H1 (cell line): ENCODE data around the gene RCSD1. TPM values are rescaled to one million over a fixed set of nuclear protein-coding genes. Genes with fewer than 3 reads are reported as not detected.
A peak's percentile ranks its signal among the peaks of the same experiment; 100 is the strongest.

Experiments used
- CTCF ChIA-PET: fragments of 300-600 bp; sonication (Branson Sonifier 250); formaldehyde crosslinking; loops from one replicate; lab custom pipeline; 2021; ENCODE audit not compliant: partially characterized antibody; lab: Charles Lee
- POLR2A ChIA-PET: fragments of 300-600 bp; sonication (Branson Sonifier 250); formaldehyde crosslinking; loops from one replicate; lab custom pipeline; 2021; ENCODE audit warnings: inconsistent platforms; ENCODE audit not compliant: partially characterized antibody; lab: Charles Lee
- DNase-seq, 2 experiments: peaks; one replicate each; pipeline versions ENCODE4 v3.0.0 to v3.0.0-alpha.2; 2010 to 2022; ENCODE audit warnings: low spot score in 2 of 2, low read depth in 1 of 2, mixed read lengths in 1 of 2
- FAIRE-seq: peaks from 2 replicates; lab custom pipeline; 2011; peaks lifted over from hg19 to GRCh38; lab: Jason Lieb, UNC
- H2AFZ ChIP-seq: 2 replicates; pipeline ENCODE4 v1.8.1; 2012; ENCODE audit warnings: low read length, inconsistent platforms
- H2AK5ac ChIP-seq: 2 replicates; pipeline ENCODE4 v1.6.1; 2013; ENCODE audit warnings: low read depth, low read length
- H2BK120ac ChIP-seq: replicated peaks from 2 replicates; pipeline ENCODE3; 2013; ENCODE audit warnings: low read depth, low read length, inconsistent platforms
- H2BK12ac ChIP-seq: 2 replicates; pipeline ENCODE4 v1.6.1; 2013; ENCODE audit warnings: low read depth, low read length
- H2BK15ac ChIP-seq: 2 replicates; pipeline ENCODE4 v1.6.1; 2013; ENCODE audit warnings: low read length
- H2BK20ac ChIP-seq: 2 replicates; pipeline ENCODE4 v1.6.1; 2013; ENCODE audit warnings: low read length
- H2BK5ac ChIP-seq: 2 replicates; pipeline ENCODE4 v1.6.1; 2013; ENCODE audit warnings: low read depth, low read length
- H3K14ac ChIP-seq: 2 replicates; pipeline ENCODE4 v1.6.1; 2013; ENCODE audit warnings: inconsistent platforms; ENCODE audit not compliant: insufficient read length
- H3K18ac ChIP-seq: 2 replicates; pipeline ENCODE4 v1.6.1; 2013; ENCODE audit warnings: low read length; ENCODE audit errors: extremely low read depth
- H3K23ac ChIP-seq: 2 replicates; pipeline ENCODE4 v1.6.1; 2013; ENCODE audit warnings: inconsistent platforms; ENCODE audit not compliant: insufficient read length
- H3K23me2 ChIP-seq: 2 replicates; pipeline ENCODE4 v1.6.1; 2013; ENCODE audit warnings: low read depth, low read length
- H3K27ac ChIP-seq: 2 replicates; pipeline ENCODE4 v1.6.1; 2011; ENCODE audit warnings: low read depth, low read length, inconsistent platforms
- H3K27me3 ChIP-seq, 4 experiments: replicated peaks in 1 of 4; 1 replicate in 1 of 4; 2 replicates in 3 of 4; pipeline versions ENCODE4 v1.6.1 to v1.8.1; 2011 to 2013; ENCODE audit warnings: low read length in 3 of 4, mild to moderate bottlenecking in 3 of 4, inconsistent platforms in 2 of 4, mixed read lengths in 2 of 4, moderate library complexity in 1 of 4; ENCODE audit not compliant: control insufficient read depth in 3 of 4, insufficient read depth in 3 of 4; ENCODE audit errors: extremely low read depth in 1 of 4
- H3K36me3 ChIP-seq, 4 experiments: 2 replicates each; pipeline versions ENCODE4 v1.6.1 to v1.8.1; 2011 to 2013; ENCODE audit warnings: mild to moderate bottlenecking in 4 of 4, low read length in 3 of 4, moderate library complexity in 2 of 4, control low read depth in 1 of 4, inconsistent platforms in 1 of 4; ENCODE audit not compliant: insufficient read depth in 4 of 4, control insufficient read depth in 2 of 4
- H3K4ac ChIP-seq: replicated peaks from 2 replicates; pipeline ENCODE3; 2013; ENCODE audit warnings: low read length, low read depth, mixed read lengths, inconsistent platforms; ENCODE audit not compliant: insufficient read length
- H3K4me1 ChIP-seq, 4 experiments: replicated peaks in 1 of 4; 1 replicate in 1 of 4; 2 replicates in 3 of 4; pipeline versions ENCODE4 v1.6.1 to v1.8.1; 2011 to 2013; ENCODE audit warnings: low read length in 3 of 4, inconsistent platforms in 2 of 4, mixed read lengths in 1 of 4; ENCODE audit not compliant: insufficient read depth in 4 of 4, control insufficient read depth in 3 of 4
- H3K4me2 ChIP-seq, 2 experiments: 2 replicates each; pipeline versions ENCODE4 v1.6.1 to v1.8.1; 2011 to 2013; ENCODE audit warnings: low read depth in 2 of 2, low read length in 2 of 2, control low read depth in 1 of 2, inconsistent platforms in 1 of 2, mild to moderate bottlenecking in 1 of 2; ENCODE audit not compliant: insufficient read depth in 1 of 2
- H3K4me3 ChIP-seq, 4 experiments: fragments of 200-600, 300-600 bp in 1 of 4; sonication (generic), shearing (Covaris generic), sonication (Bioruptor Twin) in 1 of 4; 2 replicates each; pipeline versions ENCODE4 v1.5.1 to v1.8.1; 2011 to 2016; ENCODE audit warnings: low read length in 4 of 4, low read depth in 3 of 4, control low read depth in 2 of 4, inconsistent platforms in 2 of 4, mild to moderate bottlenecking in 2 of 4, mixed read lengths in 1 of 4, moderate library complexity in 1 of 4; ENCODE audit not compliant: insufficient read depth in 2 of 4; ENCODE audit errors: extremely low read depth in 1 of 4
- H3K56ac ChIP-seq: replicated peaks from 2 replicates; pipeline ENCODE3; 2013; ENCODE audit warnings: low read depth, mild to moderate bottlenecking, mixed read lengths, low read length, inconsistent platforms; ENCODE audit not compliant: insufficient read length
- H3K79me1 ChIP-seq: 2 replicates; pipeline ENCODE4 v1.6.1; 2013; ENCODE audit warnings: low read depth, low read length, control low read depth
- H3K79me2 ChIP-seq, 2 experiments: 2 replicates each; pipeline versions ENCODE4 v1.6.1 to v1.8.1; 2012 to 2013; ENCODE audit warnings: low read length in 2 of 2, mild to moderate bottlenecking in 2 of 2, inconsistent platforms in 1 of 2; ENCODE audit not compliant: insufficient read depth in 2 of 2, control insufficient read depth in 1 of 2
- H3K9ac ChIP-seq, 4 experiments: replicated peaks in 1 of 4; 1 replicate in 1 of 4; 2 replicates in 3 of 4; pipeline versions ENCODE4 v1.6.1 to v1.8.1; 2011 to 2013; ENCODE audit warnings: low read depth in 3 of 4, low read length in 3 of 4, control low read depth in 2 of 4, mild to moderate bottlenecking in 2 of 4, moderate library complexity in 2 of 4, inconsistent platforms in 1 of 4; ENCODE audit errors: extremely low read depth in 1 of 4
- H3K9me3 ChIP-seq, 2 experiments: 2 replicates each; pipeline versions ENCODE4 v1.6.1 to v1.8.1; 2012 to 2013; ENCODE audit warnings: mild to moderate bottlenecking in 2 of 2, moderate library complexity in 2 of 2, control low read depth in 1 of 2, inconsistent platforms in 1 of 2, low read depth in 1 of 2, low read length in 1 of 2, mixed read lengths in 1 of 2; ENCODE audit not compliant: insufficient read depth in 2 of 2
- H4K20me1 ChIP-seq, 2 experiments: replicated peaks in 1 of 2; 2 replicates each; pipeline versions ENCODE3 to v1.8.1; 2011 to 2013; ENCODE audit warnings: inconsistent platforms in 2 of 2, low read length in 2 of 2, mild to moderate bottlenecking in 1 of 2; ENCODE audit not compliant: insufficient read depth in 2 of 2, control insufficient read depth in 1 of 2
- H4K5ac ChIP-seq: 2 replicates; pipeline ENCODE4 v1.6.1; 2013; ENCODE audit warnings: low read length, low read depth, mixed read lengths, inconsistent platforms; ENCODE audit not compliant: insufficient read length
- H4K8ac ChIP-seq: 2 replicates; pipeline ENCODE4 v1.8.0; 2013; ENCODE audit warnings: mild to moderate bottlenecking, moderate library complexity, low read length, inconsistent platforms; ENCODE audit not compliant: insufficient read depth; ENCODE audit errors: extremely low read depth
- H4K91ac ChIP-seq: replicated peaks from 2 replicates; pipeline ENCODE3; 2013; ENCODE audit warnings: low read length, mixed read lengths, inconsistent platforms; ENCODE audit not compliant: insufficient read length
- CHD2 ChIP-seq: IDR thresholded peaks from 2 replicates; pipeline ENCODE4 v1.6.1; 2012; ENCODE audit warnings: low read length, improper control_type of control experiment
- CTBP2 ChIP-seq: IDR thresholded peaks from 2 replicates; pipeline ENCODE4 v1.7.0; 2011; ENCODE audit warnings: borderline replicate concordance, mild to moderate bottlenecking, moderate library complexity, mixed read lengths, low read length; ENCODE audit not compliant: insufficient read depth, insufficient read length
- EP300 ChIP-seq, 2 experiments: IDR thresholded peaks; 1 replicate in 1 of 2; 2 replicates in 1 of 2; pipeline ENCODE4 v1.6.1; 2011 to 2012; ENCODE audit warnings: low read depth in 2 of 2, low read length in 2 of 2, mild to moderate bottlenecking in 2 of 2, borderline replicate concordance in 1 of 2, inconsistent platforms in 1 of 2, moderate library complexity in 1 of 2
- FOSL1 ChIP-seq: IDR thresholded peaks from 2 replicates; pipeline ENCODE4 v1.6.1; 2011; ENCODE audit warnings: mild to moderate bottlenecking, low read depth, low read length, moderate library complexity; ENCODE audit not compliant: insufficient read depth
- MAFK ChIP-seq: IDR thresholded peaks from 2 replicates; pipeline ENCODE4 v1.6.1; 2012; ENCODE audit warnings: low read depth, mild to moderate bottlenecking, improper control_type of control experiment, low read length
- RBBP5 ChIP-seq: IDR thresholded peaks from 2 replicates; pipeline ENCODE4 v1.7.1; 2012; ENCODE audit warnings: low read depth, mild to moderate bottlenecking, inconsistent platforms, low read length, moderate library complexity, borderline replicate concordance
- RNF2 ChIP-seq: fragments of 200-900, 300-1000 bp; sonication (generic); IDR thresholded peaks from 2 replicates; pipeline ENCODE4 v1.7.1; 2016; ENCODE audit warnings: borderline replicate concordance, low read depth, mild to moderate bottlenecking, antibody characterized with exemption, low read length; ENCODE audit not compliant: poor library complexity, severe bottlenecking; ENCODE audit errors: missing control alignments
- RXRA ChIP-seq: IDR thresholded peaks from 2 replicates; pipeline ENCODE4 v1.6.1; 2011; ENCODE audit warnings: low read depth, mild to moderate bottlenecking, low read length, moderate library complexity; ENCODE audit not compliant: insufficient read depth
- SP1 ChIP-seq: IDR thresholded peaks from 2 replicates; pipeline ENCODE4 v1.6.1; 2011; ENCODE audit warnings: low read depth, low read length
- WGBS, 2 experiments: shearing (Covaris generic) in 1 of 2; methylation state at CpG; one replicate each; pipeline versions ENCODE4 v1.1.6 to v1.1.7; 2013 to 2015; ENCODE audit warnings: low lambda C conversion rate in 2 of 2, mixed read lengths in 2 of 2, inconsistent platforms in 1 of 2, low coverage in 1 of 2, missing lambda C conversion rate in 1 of 2; ENCODE audit not compliant: insufficient replicate concordance in 2 of 2, insufficient coverage in 1 of 2, insufficient read length in 1 of 2; ENCODE audit errors: extremely low coverage in 1 of 2, missing lambda C conversion rate in 1 of 2; 5-methylcytosine and 5-hydroxymethylcytosine counted together
- polyA plus RNA-seq, 7 experiments: library from polyadenylated mRNA; depleted of rRNA in 3 of 7; stranded (reverse) in 5 of 7; unstranded in 2 of 7; fragments of >200 nt in 5 of 7; fragments of 200-250 nt in 2 of 7; gene quantifications; 1 replicate in 5 of 7; 2 replicates in 1 of 7; 4 replicates in 1 of 7; pipeline versions ENCODE4 v1.2.1 to v1.2.3, GENCODE V29; 2011 to 2013; ENCODE audit warnings: missing spikeins in 2 of 7, mixed read lengths in 2 of 7
- total RNA-seq: library from RNA; stranded (reverse); fragmentation: NEBNext Ultra II Directional; extraction: Animal tissue kit (Norgen Biotek cat#: 25700); gene quantifications from 2 replicates; pipeline ENCODE4 v1.2.1, GENCODE V29; 2021

Gene RCSD1
- total and polyA plus RNA-seq, 2 of the 8 experiments (the other 6 are each of a cell fraction or from before 2014, with no cell fraction given) = 0.47 to 0.69 TPM

GRCh38 chr1:167618789-167619188, 11.2 kb upstream of the RCSD1 start:
- no peak for FAIRE-seq
- Histone ChIP-seq H2BK5ac (no peak overlapping the region), H2BK20ac (no peak overlapping the region)

More at GRCh38 chr1:167618789-167619188, 11.2 kb upstream of the RCSD1 start:
- no peak overlapping the region for H3K4ac ChIP-seq
- H2BK12ac ChIP-seq = no peak overlapping the region
- no peaks in the 10 kb centered on the region for H3K36me3 ChIP-seq
- no peak overlapping the region for H4K91ac ChIP-seq
- no peak overlapping the region for H2AK5ac ChIP-seq
- H4K5ac ChIP-seq = no peak overlapping the region
- H3K4me2 ChIP-seq = no peak overlapping the region
- no peaks in the 10 kb centered on the region for H3K79me1 ChIP-seq
- no peak overlapping the region for H2BK120ac ChIP-seq
- no peak overlapping the region for H3K4me3 ChIP-seq
- no peak overlapping the region for H3K27ac ChIP-seq
- no peak overlapping the region for H3K56ac ChIP-seq
- no peaks in the 10 kb centered on the region for H3K79me2 ChIP-seq
- no peak overlapping the region for H2BK15ac ChIP-seq
- H3K4me1 ChIP-seq = peaks cover 0 to 9% (median 5%) of the 10 kb centered on the region in 4 experiments; a peak in 5 of 7 replicates
- H4K20me1 ChIP-seq = no peaks in the 10 kb centered on the region
- no peak overlapping the region for H3K18ac ChIP-seq
- WGBS, 2 experiments = 87% methylated on average over 3 of the region's 3 CpGs; no CpG with 5 or more reads in 1 of the 2 experiments
- DNase-seq = no peak
- CTCF ChIA-PET = interaction anchor here (1.5 kb wide), 1 partner anchor 18 kb away, joined by 3 read pairs; no protein-coding TSS in a partner anchor
- POLR2A ChIA-PET = interaction anchor here (3.1 kb wide), 1 partner anchor 18 kb away, joined by 7 read pairs; no protein-coding TSS in a partner anchor
- H3K23me2 ChIP-seq = no peaks in the 10 kb centered on the region; the same call in 1 of the 2 replicates
- no peak overlapping the region for H3K9ac ChIP-seq
- no peaks in the 10 kb centered on the region for H3K27me3 ChIP-seq
- no peak overlapping the region for H3K23ac ChIP-seq
- TF ChIP-seq CTBP2 (no peak), CHD2 (no peak), FOSL1 (no peak), RBBP5 (no peak), EP300 (IDR thresholded peaks at IDR 0.05; ENCODE audit: borderline replicate concordance in 1 of 2, low read depth in 2 of 2, low read length in 2 of 2) (no peak), SP1 (no peak), RXRA (no peak), MAFK (no peak), RNF2 (no peak)
- H2AFZ ChIP-seq = peak overlapping the region; percentile 55; the same call in 1 of the 2 replicates
- H4K8ac ChIP-seq = no peak overlapping the region
- H3K9me3 ChIP-seq = no peaks in the 10 kb centered on the region
- H3K14ac ChIP-seq = no peak overlapping the region
